Liver (tissue), 9 donors: ENCODE results near the gene ASB1. TPM values are rescaled to one million over a fixed set of nuclear protein-coding genes. Genes with fewer than 3 reads are reported as not detected.

Experiments
- DNase-seq: peaks from one replicate; pipeline ENCODE4 v3.0.0-alpha.2; 2017; ENCODE audit warnings: low spot score
- H3K27ac ChIP-seq, 2 donors: one replicate each; pipeline ENCODE4 v1.7.0; 2013; ENCODE audit warnings: inconsistent platforms in 2 of 2, low read length in 2 of 2, control low read depth in 1 of 2, low read depth in 1 of 2, mild to moderate bottlenecking in 1 of 2
- H3K27me3 ChIP-seq, 4 donors: one replicate each; pipeline versions ENCODE4 v1.6.1 to v1.7.0; 2013; ENCODE audit warnings: low read length in 3 of 4, inconsistent platforms in 1 of 4, mild to moderate bottlenecking in 1 of 4, moderate library complexity in 1 of 4; ENCODE audit not compliant: control insufficient read depth in 4 of 4, insufficient read depth in 4 of 4
- H3K36me3 ChIP-seq, 4 donors: one replicate each; pipeline versions ENCODE4 v1.6.1 to v1.7.0; 2013; ENCODE audit warnings: low read length in 3 of 4, mild to moderate bottlenecking in 3 of 4, low read depth in 1 of 4, moderate library complexity in 1 of 4; ENCODE audit not compliant: control insufficient read depth in 4 of 4, insufficient read depth in 3 of 4
- H3K4me1 ChIP-seq, 4 donors: one replicate each; pipeline versions ENCODE4 v1.6.1 to v1.7.0; 2013; ENCODE audit warnings: low read length in 3 of 4, mild to moderate bottlenecking in 3 of 4, moderate library complexity in 1 of 4; ENCODE audit not compliant: control insufficient read depth in 4 of 4, insufficient read depth in 4 of 4
- H3K4me3 ChIP-seq, 3 donors: one replicate each; pipeline versions ENCODE4 v1.6.1 to v1.7.0; 2013; ENCODE audit warnings: low read length in 3 of 3, control low read depth in 1 of 3, low read depth in 1 of 3, mild to moderate bottlenecking in 1 of 3
- H3K9ac ChIP-seq, 2 donors: one replicate each; pipeline ENCODE4 v1.7.0; 2013; ENCODE audit warnings: low read length in 2 of 2, mild to moderate bottlenecking in 2 of 2, moderate library complexity in 2 of 2, control low read depth in 1 of 2, low read depth in 1 of 2
- H3K9me3 ChIP-seq, 4 donors: one replicate each; pipeline versions ENCODE4 v1.6.1 to v1.7.0; 2013; ENCODE audit warnings: low read length in 3 of 4; ENCODE audit not compliant: control insufficient read depth in 4 of 4
- ATF3 ChIP-seq: IDR thresholded peaks from 2 replicates; pipeline ENCODE4 v1.6.1; 2016; ENCODE audit warnings: antibody characterized with exemption
- CTCF ChIP-seq: fragments of 150-350 bp; IDR thresholded peaks from 2 replicates; pipeline ENCODE4 v1.5.1; 2017; ENCODE audit warnings: improper control_type of control experiment, low read depth, low read length; ENCODE audit not compliant: missing input control
- EGR1 ChIP-seq, 2 donors: IDR thresholded peaks; 2 replicates each; pipeline ENCODE4 v1.6.1; 2016 to 2018; ENCODE audit warnings: antibody characterized with exemption in 2 of 2, low read depth in 2 of 2
- FOXA1 ChIP-seq: IDR thresholded peaks from 2 replicates; pipeline ENCODE4 v1.6.1; 2016; ENCODE audit warnings: antibody characterized with exemption
- FOXA2 ChIP-seq: IDR thresholded peaks from 2 replicates; pipeline ENCODE4 v1.6.1; 2016; ENCODE audit warnings: antibody characterized with exemption
- GABPA ChIP-seq, 2 donors: IDR thresholded peaks in 1 of 2; conservative IDR thresholded peaks in 1 of 2; 2 replicates each; pipeline ENCODE4 v1.6.1; 2016; ENCODE audit warnings: antibody characterized with exemption in 2 of 2, mild to moderate bottlenecking in 1 of 2, moderate library complexity in 1 of 2
- HNF4A ChIP-seq, 2 donors: conservative IDR thresholded peaks; 2 replicates each; pipeline ENCODE4 v1.6.1; 2016; ENCODE audit warnings: antibody characterized with exemption in 2 of 2, mild to moderate bottlenecking in 2 of 2
- HNF4G ChIP-seq: IDR thresholded peaks from 2 replicates; pipeline ENCODE4 v1.6.1; 2016; ENCODE audit warnings: antibody characterized with exemption
- JUND ChIP-seq, 2 donors: IDR thresholded peaks; 2 replicates each; pipeline ENCODE4 v1.6.1; 2016; ENCODE audit warnings: antibody characterized with exemption in 2 of 2
- MAX ChIP-seq: IDR thresholded peaks from 2 replicates; pipeline ENCODE4 v1.6.1; 2016; ENCODE audit warnings: antibody characterized with exemption
- NR2F2 ChIP-seq: IDR thresholded peaks from 2 replicates; pipeline ENCODE4 v1.6.1; 2016; ENCODE audit warnings: antibody characterized with exemption
- RAD21 ChIP-seq, 2 donors: IDR thresholded peaks; 2 replicates each; pipeline ENCODE4 v1.6.1; 2016; ENCODE audit warnings: antibody characterized with exemption in 2 of 2, mild to moderate bottlenecking in 2 of 2
- REST ChIP-seq: IDR thresholded peaks from 2 replicates; pipeline ENCODE4 v1.6.1; 2016; ENCODE audit warnings: antibody characterized with exemption, mild to moderate bottlenecking
- RXRA ChIP-seq, 2 donors: IDR thresholded peaks; 2 replicates each; pipeline ENCODE4 v1.6.1; 2017 to 2018; ENCODE audit warnings: antibody characterized with exemption in 2 of 2, mild to moderate bottlenecking in 1 of 2
- SP1 ChIP-seq: IDR thresholded peaks from 2 replicates; pipeline ENCODE4 v1.6.1; 2018; ENCODE audit warnings: antibody characterized with exemption, mild to moderate bottlenecking
- TAF1 ChIP-seq: conservative IDR thresholded peaks from 2 replicates; pipeline ENCODE4 v1.6.1; 2016; ENCODE audit warnings: antibody characterized with exemption, mild to moderate bottlenecking
- YY1 ChIP-seq: IDR thresholded peaks from 2 replicates; pipeline ENCODE4 v1.6.1; 2016; ENCODE audit warnings: antibody characterized with exemption, mild to moderate bottlenecking
- ZBTB33 ChIP-seq: IDR thresholded peaks from 2 replicates; pipeline ENCODE4 v1.6.1; 2016; ENCODE audit warnings: antibody characterized with exemption
- WGBS: extraction: QIAGEN DNeasy Blood & Tissue Kit; methylation state at CpG from one replicate; pipeline ENCODE4 v1.1.7; 2013; 5-methylcytosine and 5-hydroxymethylcytosine counted together
- polyA plus RNA-seq, 2 donors: library from polyadenylated mRNA; stranded (reverse) in 1 of 2; unstranded in 1 of 2; fragments of 200-250 nt in 1 of 2; fragments of >200 nt in 1 of 2; fragmentation: Nextera tagmentation in 1 of 2; extraction: Ambion mirVana in 1 of 2; gene quantifications; one replicate each; pipeline versions ENCODE4 v1.2.1 to v1.2.3, GENCODE V29; 2013 to 2015
- total RNA-seq, 2 donors: library from RNA; depleted of rRNA; stranded (reverse); fragments of >200 nt; gene quantifications; one replicate each; pipeline ENCODE4 v1.2.3, GENCODE V29; 2014
- donor health status: healthy.
- donor health status: healthy.
- donor health status: healthy.
- donor health status: healthy.
- donor health status: healthy.

ASB1 gene
- total and polyA plus RNA-seq, 4 donors, result 6.1 to 15.2 (median 10.5) TPM

GRCh38 chr2:238497610-238498005 is 70.9 kb downstream of the ASB1 start:
- DNase-seq, result no peak
- Histone ChIP-seq H3K9me3 (no peaks in the 10 kb centered on the region), H3K4me1 (no peaks in the 10 kb centered on the region), H3K36me3 (no peaks in the 10 kb centered on the region), H3K27me3 (no peaks in the 10 kb centered on the region), H3K4me3 (no peak overlapping the region), H3K9ac (no peak overlapping the region), H3K27ac (no peak overlapping the region)
- no peak for TF ChIP-seq HNF4A (conservative IDR thresholded peaks at IDR 0.05)
- no peak for TF ChIP-seq NR2F2
- no peak for TF ChIP-seq FOXA2
- no peak for TF ChIP-seq MAX
- TF ChIP-seq JUND (IDR thresholded peaks at IDR 0.05), result no peak
- no peak for TF ChIP-seq TAF1
- no peak for TF ChIP-seq CTCF
- no peak for TF ChIP-seq REST
- no peak for TF ChIP-seq FOXA1
- no peak for TF ChIP-seq HNF4G
- TF ChIP-seq GABPA (IDR thresholded peaks at IDR 0.05 in 1 of 2, conservative IDR thresholded peaks at IDR 0.05 in 1 of 2), result no peak
- no peak for TF ChIP-seq ZBTB33
- no peak for TF ChIP-seq EGR1 (IDR thresholded peaks at IDR 0.05; ENCODE audit: low read depth in 2 of 2)
- no peak for TF ChIP-seq SP1
- no peak for TF ChIP-seq YY1
- no peak for TF ChIP-seq RAD21 (IDR thresholded peaks at IDR 0.05)
- TF ChIP-seq RXRA (IDR thresholded peaks at IDR 0.05), result no peak
- TF ChIP-seq ATF3, result no peak
- WGBS, result 94% methylated on average over 7 of the region's 7 CpGs
